H9 (cell line): ENCODE data around the gene MAPK11. TPM values are rescaled to one million over a fixed set of nuclear protein-coding genes. Genes with fewer than 3 reads are reported as not detected.
A peak's percentile ranks its signal among the peaks of the same experiment; 100 is the strongest.
"Not testable (repeated sequence)": the region's sequence is repeated elsewhere in the genome, so short reads cannot be mapped to it uniquely, and the experiment has no call there.

Source experiments
- DNase-seq: peaks from one replicate; pipeline ENCODE4 v3.0.0-alpha.2; 2017
- H2AFZ ChIP-seq: one replicate; pipeline ENCODE4 v1.6.1; 2013; ENCODE audit warnings: mild to moderate bottlenecking, low read length, control low read depth, moderate library complexity
- H2AK5ac ChIP-seq: 2 replicates; pipeline ENCODE4 v1.6.1; 2013; ENCODE audit warnings: low read length, control low read depth, mixed read lengths; ENCODE audit not compliant: insufficient read length
- H2BK120ac ChIP-seq: one replicate; pipeline ENCODE4 v1.6.1; 2013; ENCODE audit warnings: low read depth, mild to moderate bottlenecking, low read length, control low read depth, inconsistent platforms; ENCODE audit not compliant: poor library complexity, severe bottlenecking
- H2BK12ac ChIP-seq: 2 replicates; pipeline ENCODE4 v1.6.1; 2013; ENCODE audit warnings: low read length, control low read depth, mixed read lengths, low read depth; ENCODE audit not compliant: insufficient read length
- H2BK15ac ChIP-seq: 2 replicates; pipeline ENCODE4 v1.6.1; 2013; ENCODE audit warnings: low read depth, low read length, control low read depth
- H2BK20ac ChIP-seq: one replicate; pipeline ENCODE4 v1.6.1; 2013; ENCODE audit warnings: low read depth, mild to moderate bottlenecking, low read length, control low read depth, inconsistent platforms; ENCODE audit not compliant: poor library complexity, severe bottlenecking
- H2BK5ac ChIP-seq: 2 replicates; pipeline ENCODE4 v1.6.1; 2013; ENCODE audit warnings: low read length, control low read depth, mixed read lengths; ENCODE audit not compliant: insufficient read length
- H3K14ac ChIP-seq: 2 replicates; pipeline ENCODE4 v1.6.1; 2013; ENCODE audit warnings: low read length, control low read depth; ENCODE audit not compliant: insufficient read depth
- H3K18ac ChIP-seq: 2 replicates; pipeline ENCODE4 v1.6.1; 2013; ENCODE audit warnings: low read depth, mild to moderate bottlenecking, mixed read lengths, low read length, control low read depth; ENCODE audit not compliant: insufficient read length
- H3K23ac ChIP-seq: 2 replicates; pipeline ENCODE4 v1.6.1; 2013; ENCODE audit warnings: low read length, control low read depth, mixed read lengths, low read depth; ENCODE audit not compliant: insufficient read length
- H3K23me2 ChIP-seq: 2 replicates; pipeline ENCODE4 v1.6.1; 2013; ENCODE audit warnings: low read depth, mild to moderate bottlenecking, mixed read lengths, low read length, control low read depth; ENCODE audit not compliant: insufficient read length, poor library complexity, severe bottlenecking
- H3K27ac ChIP-seq: 2 replicates; pipeline ENCODE4 v1.5.1; 2013; ENCODE audit warnings: low read length, control low read depth, mixed read lengths, low read depth; ENCODE audit not compliant: insufficient read length
- H3K27me3 ChIP-seq: 2 replicates; pipeline ENCODE4 v1.6.1; 2013; ENCODE audit warnings: low read length, control low read depth, inconsistent platforms; ENCODE audit not compliant: insufficient read depth
- H3K4ac ChIP-seq: 2 replicates; pipeline ENCODE4 v1.6.1; 2013; ENCODE audit warnings: low read depth, mild to moderate bottlenecking, control low read depth, inconsistent platforms, low read length, moderate library complexity
- H3K4me1 ChIP-seq: 2 replicates; pipeline ENCODE4 v1.6.1; 2013; ENCODE audit warnings: low read length, control low read depth, inconsistent platforms; ENCODE audit not compliant: insufficient read depth
- H3K4me2 ChIP-seq: 2 replicates; pipeline ENCODE4 v1.6.1; 2013; ENCODE audit warnings: low read length, control low read depth, mixed read lengths; ENCODE audit not compliant: insufficient read length, insufficient read depth
- H3K56ac ChIP-seq: 2 replicates; pipeline ENCODE4 v1.6.1; 2013; ENCODE audit warnings: low read depth, mild to moderate bottlenecking, mixed read lengths, low read length, control low read depth; ENCODE audit not compliant: insufficient read length
- H3K79me1 ChIP-seq: 2 replicates; pipeline ENCODE4 v1.6.1; 2013; ENCODE audit warnings: low read depth, mild to moderate bottlenecking, moderate library complexity, low read length, control low read depth, inconsistent platforms; ENCODE audit not compliant: insufficient read depth, poor library complexity, severe bottlenecking
- H3K79me2 ChIP-seq: 2 replicates; pipeline ENCODE4 v1.6.1; 2013; ENCODE audit warnings: low read length, control low read depth, inconsistent platforms; ENCODE audit not compliant: insufficient read depth
- H3K9ac ChIP-seq: 2 replicates; pipeline ENCODE4 v1.6.1; 2013; ENCODE audit warnings: low read length, control low read depth, mixed read lengths; ENCODE audit not compliant: insufficient read length; ENCODE audit errors: extremely low read depth
- H3K9me3 ChIP-seq: one replicate; pipeline ENCODE4 v1.6.1; 2013; ENCODE audit warnings: low read depth, low read length, inconsistent platforms; ENCODE audit not compliant: control insufficient read depth
- H3T11ph ChIP-seq: one replicate; pipeline ENCODE4 v1.6.1; 2013; ENCODE audit warnings: mild to moderate bottlenecking, low read length, control low read depth, inconsistent platforms
- H4K20me1 ChIP-seq: one replicate; pipeline ENCODE4 v1.6.1; 2013; ENCODE audit not compliant: control insufficient read depth, insufficient read length, insufficient read depth
- H4K5ac ChIP-seq: 2 replicates; pipeline ENCODE4 v1.6.1; 2013; ENCODE audit warnings: low read depth, mild to moderate bottlenecking, mixed read lengths, low read length, control low read depth; ENCODE audit not compliant: insufficient read length
- H4K8ac ChIP-seq: replicated peaks from 2 replicates; pipeline ENCODE4 v1.6.1; 2013; ENCODE audit warnings: low read length, control low read depth, mixed read lengths, low read depth; ENCODE audit not compliant: insufficient read length
- H4K91ac ChIP-seq: 2 replicates; pipeline ENCODE4 v1.6.1; 2013; ENCODE audit warnings: low read depth, mild to moderate bottlenecking, moderate library complexity, mixed read lengths, low read length, control low read depth; ENCODE audit not compliant: insufficient read length
- H3K27ac Mint-ChIP-seq, 3 experiments: 2 replicates in 2 of 3; 3 replicates in 1 of 3; pipeline ENCODE4 v1.8.0; 2020 to 2021; ENCODE audit warnings: mixed read lengths in 3 of 3, mild to moderate bottlenecking in 1 of 3, moderate library complexity in 1 of 3
- H3K27me3 Mint-ChIP-seq: 2 replicates; pipeline ENCODE4 v1.8.0; 2021; ENCODE audit warnings: low read depth, mild to moderate bottlenecking, moderate library complexity, mixed read lengths
- H3K36me3 Mint-ChIP-seq, 3 experiments: 2 replicates in 2 of 3; 3 replicates in 1 of 3; pipeline ENCODE4 v1.8.0; 2020 to 2021; ENCODE audit warnings: low read depth in 3 of 3, mixed read lengths in 3 of 3; ENCODE audit not compliant: insufficient read depth in 1 of 3
- H3K4me1 Mint-ChIP-seq, 2 experiments: 2 replicates each; pipeline ENCODE4 v1.8.0; 2020; ENCODE audit warnings: mixed read lengths in 2 of 2
- H3K4me3 Mint-ChIP-seq, 2 experiments: 2 replicates in 1 of 2; 3 replicates in 1 of 2; pipeline ENCODE4 v1.8.0; 2020 to 2021; ENCODE audit warnings: mild to moderate bottlenecking in 2 of 2, mixed read lengths in 2 of 2, moderate library complexity in 1 of 2
- H3K9me3 Mint-ChIP-seq, 2 experiments: 2 replicates in 1 of 2; 3 replicates in 1 of 2; pipeline ENCODE4 v1.8.0; 2020; ENCODE audit warnings: mild to moderate bottlenecking in 2 of 2, mixed read lengths in 2 of 2, moderate library complexity in 1 of 2
- WGBS: extraction: QIAGEN DNeasy Blood & Tissue Kit; methylation state at CpG from one replicate; pipeline ENCODE4 v1.1.7; 2013; ENCODE audit warnings: missing lambda C conversion rate, low lambda C conversion rate, mixed read lengths; ENCODE audit not compliant: insufficient read length; ENCODE audit errors: extremely low coverage; 5-methylcytosine and 5-hydroxymethylcytosine counted together
- total RNA-seq: library from RNA; stranded (reverse); gene quantifications from 2 replicates; pipeline ENCODE4 v1.2.1, GENCODE V29; 2021
- TF ChIP-seq, protein P1 (sequence below): fragments of 200-600 bp; sonication (generic); conservative IDR thresholded peaks from 3 replicates; pipeline ENCODE4 v1.8.0; 2021; ENCODE audit warnings: antibody characterized with exemption, mild to moderate bottlenecking

Gene MAPK11
- total RNA-seq, 1 experiment from 2014 or later = 1.5 TPM

DNA sequence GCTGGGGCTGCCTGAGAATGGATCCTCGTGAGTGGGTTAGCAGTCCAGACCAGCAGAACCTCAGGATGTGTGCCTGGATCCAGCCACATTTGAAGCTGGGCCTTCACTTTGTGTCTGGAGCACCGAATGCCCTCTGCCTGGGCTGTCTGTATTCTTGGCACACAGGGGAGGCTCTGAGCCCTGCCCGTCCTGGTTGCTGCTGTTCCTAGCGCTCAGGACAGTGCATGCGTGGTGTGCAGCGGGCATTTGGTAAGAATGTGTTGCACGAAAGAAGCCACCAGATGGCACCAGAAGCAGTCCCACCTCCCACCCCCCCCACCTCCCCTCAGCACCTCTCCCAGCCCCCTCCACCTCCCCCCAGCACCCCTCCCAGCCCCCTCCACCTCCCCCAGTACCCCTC lies 4.1 kb upstream of the MAPK11 start:
- no peaks in the 10 kb centered on the region for H3K4me1 ChIP-seq
- H2BK12ac ChIP-seq = no peak overlapping the region
- H3K79me2 ChIP-seq = no peaks in the 10 kb centered on the region
- Mint-ChIP-seq H3K27me3 (peaks cover 24% of the 10 kb centered on the region), H3K4me1 (peaks cover 2 to 11% of the 10 kb centered on the region in 2 experiments; a peak in 3 of 4 replicates), H3K36me3 (peaks cover 30 to 52% (median 42%) of the 10 kb centered on the region in 3 experiments), H3K9me3 (peaks cover 8 to 13% of the 10 kb centered on the region in 2 experiments), H3K27ac (no peak overlapping the region), H3K4me3 (no peak overlapping the region; a peak in 1 of 5 replicates)
- no peak overlapping the region for H4K5ac ChIP-seq
- no peak overlapping the region for H3K27ac ChIP-seq
- H4K8ac ChIP-seq = no peak overlapping the region
- H3K14ac ChIP-seq = no peak overlapping the region
- no peaks in the 10 kb centered on the region for H3K79me1 ChIP-seq
- WGBS = no CpG with 5 or more reads among the region's 7 CpGs
- H4K20me1 ChIP-seq = no peaks in the 10 kb centered on the region
- H2BK5ac ChIP-seq = no peak overlapping the region
- H3K18ac ChIP-seq = no peak overlapping the region
- H2BK15ac ChIP-seq = no peak overlapping the region
- H3K9me3 ChIP-seq = no peaks in the 10 kb centered on the region
- H3K4me2 ChIP-seq = no peak overlapping the region
- no peak overlapping the region for H2AK5ac ChIP-seq
- peaks cover 2% of the 10 kb centered on the region; the same call in 1 of the 2 replicates for H3K27me3 ChIP-seq
- H2AFZ ChIP-seq = no peak overlapping the region
- H4K91ac ChIP-seq = no peak overlapping the region
- H2BK120ac ChIP-seq = no peak overlapping the region
- H3K9ac ChIP-seq = no peak overlapping the region
- H3K23me2 ChIP-seq = peaks cover 5% of the 10 kb centered on the region
- no peak overlapping the region for H3K4ac ChIP-seq
- no peak overlapping the region for H3K56ac ChIP-seq
- H3T11ph ChIP-seq = no peak overlapping the region
- DNase-seq = no peak
- no peak overlapping the region for H2BK20ac ChIP-seq
- TF ChIP-seq, protein P1, sequence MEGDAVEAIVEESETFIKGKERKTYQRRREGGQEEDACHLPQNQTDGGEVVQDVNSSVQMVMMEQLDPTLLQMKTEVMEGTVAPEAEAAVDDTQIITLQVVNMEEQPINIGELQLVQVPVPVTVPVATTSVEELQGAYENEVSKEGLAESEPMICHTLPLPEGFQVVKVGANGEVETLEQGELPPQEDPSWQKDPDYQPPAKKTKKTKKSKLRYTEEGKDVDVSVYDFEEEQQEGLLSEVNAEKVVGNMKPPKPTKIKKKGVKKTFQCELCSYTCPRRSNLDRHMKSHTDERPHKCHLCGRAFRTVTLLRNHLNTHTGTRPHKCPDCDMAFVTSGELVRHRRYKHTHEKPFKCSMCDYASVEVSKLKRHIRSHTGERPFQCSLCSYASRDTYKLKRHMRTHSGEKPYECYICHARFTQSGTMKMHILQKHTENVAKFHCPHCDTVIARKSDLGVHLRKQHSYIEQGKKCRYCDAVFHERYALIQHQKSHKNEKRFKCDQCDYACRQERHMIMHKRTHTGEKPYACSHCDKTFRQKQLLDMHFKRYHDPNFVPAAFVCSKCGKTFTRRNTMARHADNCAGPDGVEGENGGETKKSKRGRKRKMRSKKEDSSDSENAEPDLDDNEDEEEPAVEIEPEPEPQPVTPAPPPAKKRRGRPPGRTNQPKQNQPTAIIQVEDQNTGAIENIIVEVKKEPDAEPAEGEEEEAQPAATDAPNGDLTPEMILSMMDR = peak; percentile 49; the same call in 2 of the 3 replicates
- no peak overlapping the region for H3K23ac ChIP-seq

DNA sequence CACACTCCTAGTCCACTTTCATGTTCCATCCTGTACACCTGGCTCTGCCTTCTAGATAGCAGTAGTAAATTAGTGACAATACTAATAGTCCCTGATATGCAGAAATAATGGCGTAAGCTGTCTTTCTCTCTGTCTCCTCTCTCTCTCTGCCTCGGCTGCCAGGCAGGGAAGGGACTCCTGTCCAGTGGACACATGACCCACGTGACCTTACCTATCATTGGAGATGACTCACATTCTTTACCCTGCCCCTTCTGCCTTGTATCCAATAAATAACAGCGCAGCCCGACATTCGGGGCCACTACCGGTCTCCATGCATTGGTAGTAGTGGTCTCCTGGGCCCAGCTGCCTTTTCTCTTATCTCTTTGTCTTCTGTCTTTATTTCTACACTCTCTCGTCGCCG lies 3.6 kb upstream of the MAPK11 start:
- H3K9me3 Mint-ChIP-seq = peaks cover 8 to 13% of the 10 kb centered on the region in 2 experiments
- H3T11ph ChIP-seq, H2BK15ac ChIP-seq, H3K23me2 ChIP-seq, H3K27ac Mint-ChIP-seq, H4K20me1 ChIP-seq, H3K23ac ChIP-seq, H4K5ac ChIP-seq, H3K9ac ChIP-seq, H3K79me1 ChIP-seq, H3K4ac ChIP-seq, H3K4me2 ChIP-seq, H4K8ac ChIP-seq, H3K27ac ChIP-seq, H2AK5ac ChIP-seq, H2BK20ac ChIP-seq, H2AFZ ChIP-seq, H3K56ac ChIP-seq, H3K27me3 ChIP-seq, H3K18ac ChIP-seq, H3K4me1 ChIP-seq, H4K91ac ChIP-seq, H2BK12ac ChIP-seq, H3K9me3 ChIP-seq, H2BK5ac ChIP-seq, H2BK120ac ChIP-seq, H3K79me2 ChIP-seq, H3K14ac ChIP-seq, DNase-seq, H3K4me3 Mint-ChIP-seq: not testable (repeated sequence)
- no CpG with 5 or more reads among the region's 10 CpGs for WGBS
- H3K36me3 Mint-ChIP-seq = peaks cover 26 to 47% (median 37%) of the 10 kb centered on the region in 3 experiments
- H3K27me3 Mint-ChIP-seq = peaks cover 29% of the 10 kb centered on the region
- H3K4me1 Mint-ChIP-seq = peaks cover 2 to 12% of the 10 kb centered on the region in 2 experiments; a peak in 3 of 4 replicates
